NCI-H446 treated with DMSO at 0.1 percent for 48 hours (cell line): ENCODE measurements around the gene IPCEF1.
"Not testable (repeated sequence)": the region's sequence is repeated elsewhere in the genome, so short reads cannot be mapped to it uniquely, and the experiment has no call there.

ENCODE experiments used
- DNase-seq: peaks from one replicate; lab custom pipeline; 2025; lab: John Stamatoyannopoulos, UW

The IPCEF1 gene

DNA sequence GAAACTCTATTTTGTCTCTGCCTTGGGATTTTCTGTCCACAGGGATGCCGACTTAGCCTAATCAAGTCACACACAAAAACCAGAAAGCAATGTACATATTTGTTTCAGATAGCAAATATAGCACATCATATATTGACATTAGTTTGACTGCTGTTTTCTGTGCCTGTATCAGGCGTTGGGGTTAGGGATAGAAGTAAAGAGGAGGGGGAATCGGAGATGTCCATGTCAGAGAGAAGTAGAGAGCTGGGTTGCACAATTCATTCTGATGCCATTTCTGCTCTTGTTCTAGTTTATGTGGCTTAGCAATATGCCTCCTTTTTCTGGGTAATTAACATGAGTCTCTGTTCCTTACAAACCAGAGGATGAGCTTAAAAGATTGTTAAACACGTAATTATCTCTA, 14.7 kb upstream of the IPCEF1 start:
- no peak for DNase-seq

- DNase-seq: no peak
These were observed 13.9 kb upstream of the IPCEF1 start for GRCh38 chr6:154370545-154370944.

DNA sequence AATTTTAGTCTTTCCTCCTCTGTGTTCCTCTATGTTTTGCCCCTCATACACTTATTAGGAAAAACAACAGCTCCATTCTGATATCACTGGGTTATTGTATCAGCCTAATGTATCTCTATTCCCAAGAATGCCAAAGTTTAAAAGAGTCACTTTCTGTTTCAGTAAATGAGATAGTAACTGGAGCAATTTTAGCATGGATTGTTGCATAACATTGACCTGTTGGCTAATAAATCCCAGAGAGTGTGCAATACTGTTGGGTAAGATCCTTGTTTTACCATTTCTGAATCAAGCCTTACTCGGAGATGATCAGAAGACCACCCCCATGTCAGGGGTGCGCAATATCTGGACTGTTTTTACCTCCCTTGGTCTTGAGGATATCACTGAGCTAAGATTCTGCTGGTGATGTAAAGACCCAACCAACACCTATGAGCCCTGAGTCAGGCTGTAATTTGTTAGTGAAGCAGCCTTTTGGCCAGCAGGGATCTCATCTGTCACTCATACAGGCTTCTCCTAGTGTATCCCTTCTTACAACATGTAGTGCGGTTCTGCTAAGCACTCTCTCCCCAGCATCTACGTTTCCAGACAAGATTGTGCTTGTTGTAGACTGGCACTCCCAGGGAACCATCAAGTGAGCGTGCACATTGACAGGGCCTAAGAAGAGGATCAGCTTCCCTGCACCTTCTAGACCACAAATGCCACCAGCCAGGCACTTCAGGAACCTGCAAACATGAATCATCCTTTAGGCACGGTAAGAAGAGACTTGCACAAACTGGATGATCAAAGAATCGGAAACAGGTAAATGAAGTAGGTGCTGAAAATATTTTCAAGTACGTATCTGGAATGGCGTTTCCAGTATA, 11.5 kb upstream of the IPCEF1 start:
- no peak for DNase-seq

DNA sequence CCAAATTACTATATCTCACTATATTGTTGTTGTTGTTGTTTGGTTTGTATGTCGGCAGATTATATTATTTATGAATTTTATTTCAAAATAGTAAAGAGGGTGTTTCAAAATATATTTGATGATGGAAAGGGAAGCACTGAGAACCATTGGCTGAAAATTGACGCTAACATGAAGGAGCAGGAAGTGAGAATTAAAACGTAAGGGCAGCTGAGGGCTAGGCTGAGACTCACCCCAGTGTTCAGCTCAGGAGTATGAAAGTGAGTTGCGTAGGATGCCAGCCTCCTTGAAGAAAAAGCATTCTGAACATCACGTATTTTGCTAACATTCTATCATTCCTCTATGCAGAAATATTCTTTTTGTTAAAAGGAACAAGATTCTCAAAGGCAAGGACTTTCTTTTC, 10.7 kb upstream of the IPCEF1 start:
- no peak for DNase-seq

- no peak for DNase-seq
These were observed 7.2 kb upstream of the IPCEF1 start for GRCh38 chr6:154363821-154364220.

DNA sequence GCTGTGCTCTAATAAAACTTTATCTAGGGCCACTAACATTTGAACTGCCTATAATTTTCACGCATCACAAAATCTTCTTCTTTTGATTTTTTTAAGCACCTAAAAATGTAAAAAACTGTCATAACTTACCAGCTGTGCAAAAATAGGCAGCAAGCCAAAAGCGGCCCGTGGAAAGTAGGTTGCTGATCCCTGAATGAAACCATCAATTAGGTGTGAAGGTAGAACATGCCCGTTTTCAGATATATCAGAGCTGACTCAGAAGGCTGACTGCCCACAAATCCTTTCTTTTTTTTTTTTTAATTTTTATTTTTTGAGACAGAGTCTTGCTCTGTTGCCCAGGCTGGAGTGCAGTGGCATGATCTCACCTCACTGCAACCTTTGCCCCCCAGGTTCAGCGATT, 4.9 kb upstream of the IPCEF1 start:
- DNase-seq: no peak

GRCh38 chr6:154360476-154360875, 3.9 kb upstream of the IPCEF1 start:
- no peak for DNase-seq

GRCh38 chr6:154359679-154360078, 3.1 kb upstream of the IPCEF1 start:
- no peak for DNase-seq

DNA sequence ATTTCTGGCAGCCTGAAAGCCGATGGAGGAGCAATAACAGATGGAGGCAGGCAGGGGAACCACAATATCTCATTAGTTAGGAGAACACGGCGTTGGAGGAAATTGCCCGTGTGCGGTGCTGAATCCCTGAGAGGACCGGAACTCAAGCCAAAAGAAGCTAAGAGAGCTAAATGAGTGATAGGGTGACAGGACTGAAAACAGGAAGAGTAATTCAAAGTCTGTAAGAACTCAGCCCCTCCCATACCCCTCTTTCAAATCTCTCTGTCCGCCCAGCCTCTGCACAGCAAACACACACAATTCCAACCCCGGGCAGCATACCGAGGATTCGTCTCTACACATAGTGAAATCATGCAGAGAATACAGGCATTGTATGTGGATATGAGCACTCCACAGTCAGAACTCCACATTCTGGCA, 2.6 kb upstream of the IPCEF1 start:
- no peak for DNase-seq

DNA sequence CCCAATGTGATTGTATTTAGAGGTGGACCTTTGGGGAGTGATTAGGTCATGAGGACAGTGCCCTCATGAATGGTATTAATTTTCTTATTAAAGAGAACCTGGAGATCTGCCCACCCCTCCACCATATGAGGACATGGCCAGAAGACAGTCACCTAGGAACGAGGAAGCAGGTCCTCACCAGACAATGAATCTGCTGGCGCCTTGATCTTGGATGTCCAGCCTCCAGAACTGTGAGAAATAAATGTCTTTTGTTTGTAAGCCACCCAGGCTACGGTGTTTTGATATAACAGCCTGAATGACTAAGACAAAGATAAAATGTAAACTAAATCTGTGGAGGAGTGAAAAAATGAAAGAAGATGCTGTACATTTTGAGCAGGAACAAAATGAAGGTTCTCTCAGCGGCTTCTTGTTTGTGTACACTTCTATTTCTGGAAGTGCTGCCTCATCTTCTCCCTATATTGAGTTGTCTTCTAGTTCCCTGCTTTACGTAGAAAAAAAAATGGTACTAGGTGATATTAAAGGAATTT, 1.5 kb upstream of the IPCEF1 start:
- no peak for DNase-seq

DNA sequence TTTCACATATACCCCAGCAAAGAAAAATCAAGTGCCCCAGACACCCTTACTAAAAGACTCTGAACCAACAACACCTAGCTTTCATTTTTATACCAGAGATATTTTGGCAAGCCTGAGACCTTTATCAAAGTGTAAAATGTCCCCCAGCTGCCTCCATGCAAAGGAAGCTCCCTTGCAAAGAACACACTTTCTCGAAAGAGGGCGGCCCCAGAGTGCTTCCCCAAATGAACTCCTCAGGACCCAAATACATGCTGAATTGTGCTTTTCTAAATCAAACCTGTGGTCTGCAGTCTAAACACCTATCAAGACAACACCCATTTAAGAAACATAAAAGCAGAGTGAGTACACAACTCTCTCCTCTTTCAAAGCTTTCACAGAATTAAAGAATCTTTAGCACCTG, 490 bp downstream of the IPCEF1 start:
- no peak for DNase-seq

DNA sequence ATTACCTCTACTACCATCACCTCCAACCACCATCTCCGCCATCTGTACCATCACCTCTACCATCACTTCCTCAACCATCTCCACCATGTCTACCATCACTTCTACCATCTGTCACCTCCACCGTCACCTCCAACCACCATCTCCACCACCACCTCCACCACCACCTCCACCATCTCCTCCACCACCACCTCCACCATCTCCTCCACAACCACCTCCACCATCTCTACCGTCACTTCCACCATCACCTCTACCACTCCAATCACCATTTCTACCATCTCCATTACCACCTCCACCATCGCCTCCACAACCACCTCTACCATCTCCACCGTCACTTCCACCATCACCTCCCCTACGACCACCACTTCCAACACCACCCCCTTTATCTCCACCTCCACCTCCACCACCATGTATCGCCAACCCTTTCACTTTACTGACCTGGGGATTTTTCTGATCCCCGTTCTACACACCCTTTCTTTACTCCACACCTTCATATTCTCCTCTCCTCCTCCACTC, 2.3 kb downstream of the IPCEF1 start:
- no peak for DNase-seq

DNA sequence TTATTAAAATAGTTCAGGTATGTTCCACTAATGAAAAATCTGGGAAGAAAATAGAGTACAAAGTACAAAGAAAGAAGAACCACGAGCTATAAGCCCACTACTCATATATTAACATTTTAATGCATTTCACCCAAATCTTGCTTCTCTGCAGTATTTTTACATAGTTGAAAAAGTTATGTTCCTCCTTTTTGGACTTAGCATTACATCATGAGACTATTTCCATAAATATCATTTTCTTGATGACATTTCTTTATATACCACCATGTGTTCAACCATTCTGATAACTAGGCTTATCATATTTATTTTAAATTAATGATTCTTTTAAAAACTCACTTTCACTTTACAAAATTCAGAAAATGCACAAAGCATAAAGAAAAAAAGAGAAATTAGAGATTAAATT, 3.0 kb downstream of the IPCEF1 start:
- no peak for DNase-seq

DNA sequence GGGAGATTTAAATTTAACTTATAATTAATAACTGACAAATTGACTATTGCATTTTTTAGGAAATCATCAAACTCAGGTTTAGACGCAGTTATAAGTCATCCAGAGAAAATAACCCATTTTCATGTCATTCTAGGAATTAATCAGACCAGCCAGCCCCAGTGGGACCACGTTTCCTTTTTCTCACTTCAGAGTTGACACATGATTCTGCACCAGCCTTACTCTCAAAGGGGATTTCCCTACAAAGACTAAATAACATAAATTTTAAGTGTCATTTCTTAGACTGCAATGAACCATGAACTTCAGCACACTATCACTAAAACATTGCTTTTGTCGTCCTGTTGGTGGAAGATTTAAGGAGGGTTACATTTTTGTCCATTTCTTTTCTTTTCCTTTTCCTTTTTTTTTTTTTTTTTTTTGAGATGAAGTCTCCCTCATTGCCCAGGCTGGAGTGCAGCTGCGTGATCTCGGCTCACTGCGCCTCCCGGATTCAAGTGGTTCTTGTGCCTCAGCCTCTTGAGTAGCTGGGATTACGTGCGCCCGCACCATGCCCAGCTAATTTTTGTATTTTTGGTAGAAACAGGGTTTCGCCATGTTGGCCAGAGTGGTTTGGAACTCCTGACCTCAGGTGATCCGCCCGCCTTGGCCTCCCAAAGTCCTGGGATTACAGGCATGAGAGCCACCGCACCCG, 3.6 kb downstream of the IPCEF1 start:
- no peak for DNase-seq

GRCh38 chr6:154350293-154350692, 6.3 kb downstream of the IPCEF1 start:
- DNase-seq: no peak

DNA sequence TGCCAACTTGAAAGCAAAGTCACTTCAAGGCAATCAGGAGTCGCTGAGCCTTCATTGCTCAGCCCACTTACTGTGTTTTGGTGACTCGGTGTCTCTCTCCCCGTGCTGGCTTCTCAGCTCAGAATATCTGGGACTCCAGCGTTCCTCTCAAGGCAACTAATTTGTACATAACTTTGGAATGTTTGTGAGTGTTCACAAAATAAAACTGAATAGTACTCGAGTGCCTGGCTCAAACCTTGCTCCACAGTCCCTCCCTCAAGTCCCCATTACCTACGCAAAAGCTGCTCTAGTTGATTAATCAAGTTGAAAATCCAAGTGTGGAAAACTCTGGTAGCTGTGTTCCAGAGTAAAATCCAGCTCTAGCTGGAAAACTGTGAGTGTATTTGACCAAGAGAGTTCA, 8.6 kb downstream of the IPCEF1 start:
- no peak for DNase-seq

GRCh38 chr6:154345811-154346210, 10.8 kb downstream of the IPCEF1 start:
- no peak for DNase-seq

DNA sequence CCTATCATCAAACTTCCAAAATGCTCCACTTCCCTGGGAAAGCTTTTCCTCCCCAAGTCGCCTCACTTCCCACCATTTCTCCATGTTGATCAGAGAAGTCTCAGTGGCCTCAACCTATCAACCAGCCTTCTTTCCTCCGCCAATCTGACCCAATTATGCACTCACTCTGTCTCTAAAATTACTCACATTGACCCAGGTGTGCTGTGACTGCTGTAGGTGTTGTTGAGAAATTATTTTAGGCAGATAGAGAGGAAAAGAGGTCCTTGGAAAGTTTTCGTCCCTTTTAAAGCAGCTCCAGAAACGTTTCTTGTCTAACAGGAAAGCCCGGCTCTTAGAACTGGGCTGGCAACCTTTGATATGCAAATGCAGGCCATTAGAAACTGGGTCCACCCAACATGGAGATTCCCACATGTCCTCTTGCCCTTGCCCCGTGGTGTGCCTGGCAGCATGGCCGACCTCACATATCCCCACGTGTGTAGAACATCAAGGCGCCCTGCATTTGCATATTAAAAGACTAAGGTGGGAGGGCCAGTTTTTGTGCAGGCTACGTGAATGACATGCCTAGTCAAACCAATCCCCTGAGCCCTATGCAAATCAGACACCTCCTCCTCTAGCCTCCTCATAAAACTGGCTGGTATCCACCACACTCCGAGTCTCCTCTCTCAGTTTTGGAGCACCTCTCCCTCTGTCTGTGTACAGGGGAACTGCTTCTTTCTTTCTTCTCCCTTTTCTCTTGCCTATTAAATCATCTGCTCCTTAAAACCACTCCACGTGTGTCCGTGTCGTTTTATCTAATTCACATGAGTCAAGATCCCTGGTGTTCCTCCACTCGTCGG, 12.9 kb downstream of the IPCEF1 start:
- peak; percentile 24 for DNase-seq

GRCh38 chr6:154341871-154342270, 14.7 kb downstream of the IPCEF1 start:
- no peak for DNase-seq

- no peak for DNase-seq
These were observed 15.3 kb downstream of the IPCEF1 start for GRCh38 chr6:154341336-154341735.

DNA sequence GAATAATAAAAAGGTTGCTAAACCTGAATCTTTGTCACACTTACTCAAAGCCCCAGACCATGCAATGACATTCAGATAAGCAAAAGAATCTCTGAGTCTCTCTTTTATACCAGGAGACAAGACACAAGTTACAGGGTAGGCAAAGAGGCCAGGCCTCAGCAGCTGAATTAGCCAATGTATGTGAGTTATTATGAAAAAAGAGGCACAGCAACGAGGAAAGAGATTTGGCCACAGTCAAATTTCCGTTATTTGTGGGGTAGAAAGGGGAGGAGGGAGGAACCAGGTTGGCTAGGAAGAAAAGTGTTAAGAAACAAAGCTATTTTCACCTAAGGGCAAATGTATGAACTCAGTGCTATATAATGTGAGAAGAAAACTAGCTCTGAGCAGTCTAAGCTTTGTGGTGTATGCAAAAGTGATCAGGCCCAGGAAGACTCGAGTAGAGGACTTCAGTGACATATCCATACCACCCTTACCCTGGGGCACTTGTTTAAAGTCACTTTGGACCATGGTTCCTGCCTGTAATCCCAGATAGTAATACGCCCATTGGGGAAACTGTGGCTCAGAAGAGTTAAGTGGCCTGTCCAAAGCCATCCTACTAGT, 19.1 kb downstream of the IPCEF1 start:
- DNase-seq: no peak

- not testable (repeated sequence) for DNase-seq
These were observed 22.5 kb downstream of the IPCEF1 start for GRCh38 chr6:154334147-154334546.
